T-helper 9 cell (primary cell): ENCODE results near the gene PEX26.
"Not testable (repeated sequence)": the region's sequence is repeated elsewhere in the genome, so short reads cannot be mapped to it uniquely, and the experiment has no call there.

Source experiments
- DNase-seq: peaks from one replicate; pipeline ENCODE4 v3.0.0-alpha.2; 2020
- total RNA-seq, 2 donors: gene quantifications; one replicate each; lab custom pipeline; 2026; lab: John Stamatoyannopoulos, UW

The PEX26 gene
- 44.4 to 74.0 reads per million in 2 donors for total RNA-seq

- DNase-seq = peak; percentile 89
Measured at GRCh38 chr22:18077639-18078328, at the start of gene PEX26. TSS of gene PEX26 (plus strand) at chr22:18077990. CDS start at chr22:18078377, 387 bp downstream.

- no peak for DNase-seq
Measured at GRCh38 chr22:18028817-18029527, 48.8 kb upstream of the PEX26 start.

- no peak for DNase-seq
Measured at GRCh38 chr22:18029686-18030267, 48.0 kb upstream of the PEX26 start.

GRCh38 chr22:18031695-18032454 is 45.9 kb upstream of the PEX26 start:
- no peak for DNase-seq

GRCh38 chr22:18032455-18033101 is 45.2 kb upstream of the PEX26 start:
- no peak for DNase-seq

- no peak for DNase-seq
Measured at GRCh38 chr22:18033204-18033998, 44.4 kb upstream of the PEX26 start.

GRCh38 chr22:18034076-18034475 is 43.7 kb upstream of the PEX26 start:
- DNase-seq = no peak

GRCh38 chr22:18035751-18036150 is 42.0 kb upstream of the PEX26 start:
- DNase-seq = no peak

- DNase-seq = not testable (repeated sequence)
Measured at GRCh38 chr22:18040898-18041297, 36.9 kb upstream of the PEX26 start.

GRCh38 chr22:18042685-18043084 is 35.1 kb upstream of the PEX26 start:
- no peak for DNase-seq

- DNase-seq = no peak
Measured at GRCh38 chr22:18044548-18045271, 33.1 kb upstream of the PEX26 start.

- no peak for DNase-seq
Measured at GRCh38 chr22:18045794-18046193, 32.0 kb upstream of the PEX26 start.

GRCh38 chr22:18048041-18048440 is 29.7 kb upstream of the PEX26 start:
- DNase-seq = no peak

GRCh38 chr22:18048441-18048898 is 29.3 kb upstream of the PEX26 start:
- no peak for DNase-seq

GRCh38 chr22:18050065-18050464 is 27.7 kb upstream of the PEX26 start:
- DNase-seq = no peak

- DNase-seq = not testable (repeated sequence)
Measured at GRCh38 chr22:18051113-18051512, 26.7 kb upstream of the PEX26 start.

- not testable (repeated sequence) for DNase-seq
Measured at GRCh38 chr22:18053216-18053946, 24.4 kb upstream of the PEX26 start.

GRCh38 chr22:18055619-18056160 is 22.1 kb upstream of the PEX26 start:
- no peak for DNase-seq

GRCh38 chr22:18056161-18056666 is 21.6 kb upstream of the PEX26 start:
- no peak for DNase-seq
